Measurements from ENCODE around the gene NMNAT2. TPM values are rescaled to one million over a fixed set of nuclear protein-coding genes. Genes with fewer than 3 reads are reported as not detected.
A peak's percentile ranks its signal among the peaks of the same experiment; 100 is the strongest.

Gene NMNAT2
- total and polyA plus RNA-seq, 3 donors from 2014 or later: 23.6 to 52.0 (median 45.7) TPM

DNA sequence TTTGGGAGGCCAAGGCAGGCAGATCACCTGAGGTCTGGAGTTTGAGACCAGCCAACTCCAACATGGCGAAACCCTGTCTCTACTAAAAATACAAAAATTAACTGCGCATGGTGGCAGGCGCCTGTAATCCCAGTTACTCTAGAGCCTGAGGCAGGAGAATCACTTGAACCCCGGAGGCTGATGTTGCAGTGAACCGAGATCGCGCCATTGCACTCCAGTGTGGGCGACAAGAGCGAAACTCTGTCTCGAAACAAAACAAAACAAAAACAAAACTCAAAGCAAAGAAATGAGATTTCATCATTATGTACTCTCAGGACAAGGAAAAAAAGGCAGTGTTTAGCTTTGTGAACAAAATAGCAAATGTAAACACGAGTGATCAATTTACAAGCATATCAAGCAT is 171.1 kb downstream of the NMNAT2 start:
- Histone ChIP-seq H3K4me1 (peaks cover 3% of the 10 kb centered on the region), H3K9me3 (no peaks in the 10 kb centered on the region), H3K4me3 (no peak overlapping the region), H3K36me3 (ENCODE audit: low read depth, missing control alignments) (no peaks in the 10 kb centered on the region), H3K27me3 (no peaks in the 10 kb centered on the region), H3K27ac (no peak overlapping the region)
- no peak for DNase-seq
- WGBS, 2 donors: 92% methylated on average over 11 of the region's 11 CpGs
- TF ChIP-seq POLR2A (IDR thresholded peaks at IDR 0.05): no peak
- TF ChIP-seq, protein P1, sequence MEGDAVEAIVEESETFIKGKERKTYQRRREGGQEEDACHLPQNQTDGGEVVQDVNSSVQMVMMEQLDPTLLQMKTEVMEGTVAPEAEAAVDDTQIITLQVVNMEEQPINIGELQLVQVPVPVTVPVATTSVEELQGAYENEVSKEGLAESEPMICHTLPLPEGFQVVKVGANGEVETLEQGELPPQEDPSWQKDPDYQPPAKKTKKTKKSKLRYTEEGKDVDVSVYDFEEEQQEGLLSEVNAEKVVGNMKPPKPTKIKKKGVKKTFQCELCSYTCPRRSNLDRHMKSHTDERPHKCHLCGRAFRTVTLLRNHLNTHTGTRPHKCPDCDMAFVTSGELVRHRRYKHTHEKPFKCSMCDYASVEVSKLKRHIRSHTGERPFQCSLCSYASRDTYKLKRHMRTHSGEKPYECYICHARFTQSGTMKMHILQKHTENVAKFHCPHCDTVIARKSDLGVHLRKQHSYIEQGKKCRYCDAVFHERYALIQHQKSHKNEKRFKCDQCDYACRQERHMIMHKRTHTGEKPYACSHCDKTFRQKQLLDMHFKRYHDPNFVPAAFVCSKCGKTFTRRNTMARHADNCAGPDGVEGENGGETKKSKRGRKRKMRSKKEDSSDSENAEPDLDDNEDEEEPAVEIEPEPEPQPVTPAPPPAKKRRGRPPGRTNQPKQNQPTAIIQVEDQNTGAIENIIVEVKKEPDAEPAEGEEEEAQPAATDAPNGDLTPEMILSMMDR (IDR thresholded peaks at IDR 0.05): no peak
- intact Hi-C loops (cut with DNase I; ENCODE audit: low total_unique reads): no loop called here

DNA sequence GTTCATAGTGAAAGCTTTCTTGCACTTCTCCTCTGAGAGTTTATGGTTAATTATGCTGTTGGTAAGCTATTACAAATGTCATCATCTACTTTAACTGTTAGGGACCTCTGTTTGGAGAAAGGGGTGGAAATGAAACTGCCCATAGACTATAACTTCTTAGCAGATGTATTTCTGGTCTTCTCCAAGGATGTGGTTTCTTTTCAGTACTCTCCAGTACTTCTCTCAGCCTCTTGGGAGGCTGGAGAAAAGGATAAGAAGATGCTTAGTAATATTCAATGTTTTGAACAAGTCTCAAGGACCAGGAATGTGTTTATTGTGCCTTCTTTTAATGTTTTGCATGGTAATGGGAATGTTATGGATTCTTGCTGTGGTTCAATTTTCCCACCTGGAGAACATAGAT is 171.7 kb downstream of the NMNAT2 start:
- Histone ChIP-seq H3K27me3 (no peaks in the 10 kb centered on the region), H3K4me1 (peaks cover 3% of the 10 kb centered on the region), H3K27ac (no peak overlapping the region), H3K4me3 (no peak overlapping the region), H3K9me3 (no peaks in the 10 kb centered on the region), H3K36me3 (ENCODE audit: low read depth, missing control alignments) (no peaks in the 10 kb centered on the region)
- intact Hi-C loops (cut with DNase I; ENCODE audit: low total_unique reads): no loop called here
- TF ChIP-seq, protein P1 (IDR thresholded peaks at IDR 0.05): no peak
- TF ChIP-seq POLR2A (IDR thresholded peaks at IDR 0.05): no peak
- no peak for DNase-seq

DNA sequence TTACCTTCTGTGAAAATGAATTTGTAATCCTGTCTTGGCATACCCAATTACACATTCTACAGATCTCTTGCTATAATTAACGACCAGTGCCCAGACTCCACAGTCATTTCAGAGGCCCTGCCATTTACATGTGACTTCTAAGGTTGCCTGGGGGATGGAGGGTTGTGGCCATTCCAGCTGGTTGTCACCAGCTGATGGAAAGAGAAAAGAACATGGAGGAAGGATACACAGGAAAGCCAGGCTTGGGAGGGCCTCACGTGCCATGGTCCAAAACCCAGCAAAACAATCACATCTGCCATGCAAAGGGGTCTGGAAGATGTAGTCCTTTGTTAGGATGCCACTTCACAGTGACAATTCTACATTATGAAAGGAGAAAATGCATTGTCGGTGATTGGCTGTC is 172.8 kb downstream of the NMNAT2 start:
- intact Hi-C loops (cut with DNase I; ENCODE audit: low total_unique reads): no loop called here
- H3K27me3 ChIP-seq: no peaks in the 10 kb centered on the region
- no peaks in the 10 kb centered on the region for H3K9me3 ChIP-seq
- H3K36me3 ChIP-seq (ENCODE audit: low read depth, missing control alignments): no peaks in the 10 kb centered on the region
- H3K4me3 ChIP-seq: no peak overlapping the region
- H3K4me1 ChIP-seq: peaks cover 3% of the 10 kb centered on the region
- no peak for DNase-seq
- H3K27ac ChIP-seq: no peak overlapping the region
- WGBS, 2 donors: 76 to 89% methylated on average over 3 of the region's 3 CpGs
- no peak for TF ChIP-seq POLR2A (IDR thresholded peaks at IDR 0.05)
- TF ChIP-seq, protein P1 (IDR thresholded peaks at IDR 0.05): no peak

DNA sequence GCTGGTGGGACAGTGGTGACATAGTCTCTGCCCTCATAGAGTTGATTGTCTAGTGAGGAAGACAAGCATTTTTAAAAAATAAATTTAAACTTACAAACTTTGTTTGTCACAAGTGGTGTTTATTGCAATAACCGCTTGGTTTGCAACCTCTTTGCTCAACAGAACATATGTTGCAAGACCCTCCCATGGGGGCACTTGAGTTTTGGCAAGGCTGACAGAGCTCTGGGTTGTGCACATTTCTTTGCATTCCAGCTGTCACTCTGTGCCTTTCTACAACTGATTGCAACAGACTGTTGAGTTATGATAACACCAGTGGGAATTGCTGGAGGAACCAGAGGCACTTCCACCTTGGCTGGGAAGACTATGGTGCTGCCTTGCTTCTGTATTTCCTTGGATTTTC is 173.7 kb downstream of the NMNAT2 start:
- intact Hi-C loops (cut with DNase I; ENCODE audit: low total_unique reads): no loop called here
- no peak overlapping the region for H3K27ac ChIP-seq

More for the DNA sequence above, 173.7 kb downstream of the NMNAT2 start:
- Histone ChIP-seq H3K9me3 (no peaks in the 10 kb centered on the region), H3K4me3 (no peak overlapping the region), H3K36me3 (ENCODE audit: low read depth, missing control alignments) (no peaks in the 10 kb centered on the region), H3K27me3 (no peaks in the 10 kb centered on the region), H3K4me1 (peaks cover 3% of the 10 kb centered on the region)
- 79 to 88% methylated on average over 1 of the region's 1 CpG for WGBS, 2 donors
- no peak for TF ChIP-seq POLR2A (IDR thresholded peaks at IDR 0.05)
- TF ChIP-seq, protein P1 (IDR thresholded peaks at IDR 0.05): no peak
- peak; percentile 68 for DNase-seq

Data from testis (tissue), 3 donors.